Measurements from ENCODE around the gene CXCL17.
A peak's percentile ranks its signal among the peaks of the same experiment; 100 is the strongest.
"Not testable (repeated sequence)": the region's sequence is repeated elsewhere in the genome, so short reads cannot be mapped to it uniquely, and the experiment has no call there.

The CXCL17 gene

DNA sequence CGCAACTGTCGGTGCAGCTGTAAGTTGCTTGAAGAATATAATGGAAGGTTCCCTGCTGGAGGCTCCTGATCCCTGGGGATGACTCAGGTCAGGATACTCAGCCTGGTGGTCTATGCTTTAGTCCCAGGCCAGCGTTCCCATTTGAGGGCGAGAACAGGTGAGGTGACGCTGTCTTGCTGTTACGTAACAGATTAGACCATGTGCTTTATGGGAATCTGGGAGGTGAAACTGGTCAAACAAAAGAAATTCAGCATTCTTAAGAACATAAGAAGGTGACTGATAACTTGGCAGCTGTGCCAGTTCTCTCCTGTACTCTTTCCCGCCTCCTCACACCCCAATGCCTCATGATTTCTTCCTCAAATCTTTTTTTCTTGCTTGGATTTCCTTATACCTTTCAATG, at the start of gene CXCL17:
CXCL17 (minus strand) TSS at position 114 of the 400 bp plus-strand sequence. CDS start 114 bp downstream, outside the sequence.
- DNase-seq, result no peak

DNA sequence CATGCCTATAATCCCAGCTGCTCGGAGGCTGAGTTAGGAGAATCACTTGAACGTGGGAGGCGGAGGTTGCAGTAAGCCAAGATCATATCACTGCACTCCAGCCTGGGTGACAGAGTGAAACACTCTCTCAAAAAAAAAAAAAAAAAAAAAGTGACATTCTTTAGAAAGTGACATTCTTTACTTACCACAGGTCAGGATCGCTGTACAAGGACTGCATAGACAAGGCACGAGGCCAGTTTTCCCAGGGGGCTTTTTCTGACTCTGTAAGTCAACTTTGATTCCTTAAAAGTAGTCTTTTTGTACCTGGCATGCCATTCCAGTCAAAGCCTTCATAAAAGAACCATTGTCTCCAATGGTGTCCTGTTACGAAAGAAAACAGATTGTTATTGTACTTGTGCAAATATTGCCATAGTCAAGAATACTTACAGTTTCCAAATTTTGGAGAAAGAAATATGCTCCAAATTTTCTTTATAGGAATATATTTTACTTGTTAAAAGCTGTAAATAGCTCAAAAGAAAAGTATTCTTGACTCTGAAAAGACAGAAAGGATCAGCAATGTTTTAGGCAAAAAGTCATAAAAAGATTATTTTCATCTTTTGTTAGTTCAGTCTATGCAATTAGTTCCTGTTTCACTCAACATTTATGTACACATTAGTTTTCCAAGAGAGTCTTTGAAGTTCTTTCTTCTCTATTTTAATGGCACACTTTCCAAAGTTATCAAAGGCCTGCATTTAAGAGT, 46.2 kb upstream of the CXCL17 start:
- DNase-seq, result no peak

- no peak for DNase-seq
Observed at GRCh38 chr19:42487798-42488178, 45.0 kb upstream of the CXCL17 start.

- DNase-seq, result no peak
Observed at GRCh38 chr19:42487032-42487797, 44.5 kb upstream of the CXCL17 start.

DNA sequence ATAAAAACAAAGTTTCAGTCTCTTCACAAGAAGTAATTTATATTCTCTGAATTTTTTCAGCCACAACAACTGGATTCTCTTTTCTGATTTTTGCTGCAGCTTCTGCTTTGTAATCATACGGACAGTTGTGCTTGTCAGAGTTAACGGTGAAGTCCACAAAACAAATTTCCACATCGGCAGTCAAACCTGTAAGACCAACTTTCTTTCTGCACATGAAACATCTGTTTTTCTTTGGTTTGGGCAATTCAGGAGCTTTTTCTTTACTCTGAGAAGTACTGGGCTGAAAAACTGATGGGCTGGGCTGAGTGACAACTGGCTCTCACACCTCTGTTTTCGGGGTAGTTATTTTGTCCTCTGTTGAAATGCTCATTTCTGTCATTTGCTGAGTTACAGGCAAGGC, 42.3 kb upstream of the CXCL17 start:
- DNase-seq, result not testable (repeated sequence)

- no peak for DNase-seq
Observed at GRCh38 chr19:42480335-42481095, 37.8 kb upstream of the CXCL17 start.

DNA sequence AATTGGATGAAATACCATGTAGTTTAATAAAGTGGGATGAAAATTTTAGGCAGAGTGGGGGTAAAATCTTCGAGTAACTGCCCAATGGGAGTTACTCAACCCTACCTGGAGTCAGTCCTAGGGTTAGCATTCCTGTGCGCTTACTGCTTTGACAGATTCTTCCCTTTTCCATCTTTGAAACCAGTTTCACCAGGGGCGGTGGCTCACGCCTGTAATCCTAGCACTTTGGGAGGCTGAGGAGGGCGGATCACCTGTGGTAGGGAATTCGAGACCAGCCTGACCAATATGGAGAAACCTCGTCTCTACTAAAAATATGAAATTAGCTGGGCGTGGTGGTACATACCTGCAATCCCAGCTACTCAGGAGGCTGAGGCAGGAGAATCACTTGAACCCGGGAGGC, 37.0 kb upstream of the CXCL17 start:
- no peak for DNase-seq

GRCh38 chr19:42478765-42479311, 36.1 kb upstream of the CXCL17 start:
- DNase-seq, result no peak

GRCh38 chr19:42477933-42478332, 35.2 kb upstream of the CXCL17 start:
- no peak for DNase-seq

DNA sequence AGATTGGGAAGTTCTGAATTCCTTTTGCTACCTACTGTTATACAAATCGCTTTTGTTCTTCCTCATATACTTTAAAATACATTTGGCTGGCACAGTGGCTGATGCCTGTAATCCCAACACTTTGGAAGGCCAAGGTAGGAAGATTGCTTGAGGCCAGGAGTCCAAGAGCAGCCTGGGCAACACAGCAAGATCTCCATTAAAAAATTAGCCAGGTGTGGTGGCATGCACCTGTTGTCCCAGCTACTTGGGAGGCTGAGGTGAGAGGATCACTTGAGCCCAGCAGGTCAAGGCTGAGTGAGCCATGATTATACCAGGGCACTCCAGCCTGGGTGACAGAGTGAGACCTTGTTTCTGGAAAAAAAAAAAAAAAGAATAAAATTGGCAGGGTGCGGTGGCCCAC, 34.4 kb upstream of the CXCL17 start:
- DNase-seq, result no peak

- no peak for DNase-seq
Observed at GRCh38 chr19:42475366-42475765, 32.6 kb upstream of the CXCL17 start.

GRCh38 chr19:42474743-42475142, 32.0 kb upstream of the CXCL17 start:
- peak in 4 of 58 donors; percentile 12 to 24 (median 18) for DNase-seq

- DNase-seq, result no peak
Observed at GRCh38 chr19:42473686-42474085, 30.9 kb upstream of the CXCL17 start.

DNA sequence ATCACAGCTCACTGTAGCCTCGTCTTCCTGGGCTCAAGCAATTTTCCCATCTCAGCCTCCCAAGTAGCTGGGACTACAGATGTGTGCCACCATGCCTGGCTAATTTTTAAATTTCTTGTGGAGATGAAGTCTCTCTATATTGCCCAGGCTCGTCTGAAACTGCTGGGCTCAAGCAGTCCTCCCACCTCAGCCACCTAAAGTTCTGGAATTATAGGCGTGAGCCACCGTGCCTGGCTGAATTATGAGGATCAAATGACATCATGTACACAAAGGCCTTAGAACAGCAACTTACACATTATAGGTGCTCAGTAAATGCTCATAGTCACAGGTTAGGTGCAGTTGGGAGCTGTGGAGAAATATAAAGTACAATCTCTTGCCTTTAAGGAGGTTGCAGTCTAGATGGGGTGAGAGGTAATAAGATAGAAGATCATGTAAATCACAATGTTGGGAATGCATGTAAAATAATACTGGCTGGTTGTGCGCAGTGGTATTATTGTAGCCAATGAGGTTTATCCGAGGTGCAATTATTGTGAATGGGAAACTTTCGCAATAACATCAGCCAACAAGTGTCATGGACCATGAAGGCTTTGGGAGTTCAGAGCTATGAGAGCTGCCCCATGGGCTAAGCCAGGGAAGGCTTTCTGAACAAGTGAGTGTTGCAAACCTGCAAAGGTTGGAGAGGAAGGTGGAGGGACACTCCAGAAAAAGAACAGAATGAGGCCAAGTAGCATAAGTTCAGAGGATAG, 29.8 kb upstream of the CXCL17 start:
- no peak for DNase-seq

DNA sequence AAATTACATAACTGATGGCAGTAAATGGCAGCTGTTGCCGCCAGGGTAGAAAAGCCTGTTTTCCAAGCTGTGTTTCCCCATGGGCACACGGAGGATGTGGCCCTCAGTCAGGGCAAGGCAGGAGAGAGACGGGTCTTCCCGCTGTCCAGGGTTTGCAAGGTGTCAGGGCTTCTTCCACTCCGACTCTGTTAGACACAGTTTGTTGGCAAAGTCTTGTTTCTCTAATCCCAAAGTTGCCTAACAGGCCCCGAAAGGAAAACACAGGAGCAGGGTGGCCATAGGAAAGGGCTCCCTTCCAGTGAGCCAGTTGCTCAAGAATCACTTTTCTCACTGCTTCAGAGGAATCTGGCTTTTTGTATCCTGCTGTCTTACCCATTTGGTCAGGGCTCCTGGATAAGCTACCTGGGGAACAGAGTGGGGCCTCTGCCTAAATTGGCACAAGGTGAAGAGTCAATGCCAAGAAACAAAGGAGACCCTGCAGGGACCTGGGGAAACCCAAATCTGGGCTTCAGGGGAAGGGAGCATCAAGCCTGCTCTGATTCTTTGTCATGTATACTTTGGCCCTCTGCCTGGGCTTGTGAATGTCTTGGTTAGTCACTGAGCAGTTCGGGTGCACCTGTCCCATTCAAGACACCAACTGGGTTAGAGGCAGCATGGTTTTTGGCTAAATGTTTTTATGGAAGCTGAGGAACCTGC, 29.0 kb upstream of the CXCL17 start:
- no peak for DNase-seq

DNA sequence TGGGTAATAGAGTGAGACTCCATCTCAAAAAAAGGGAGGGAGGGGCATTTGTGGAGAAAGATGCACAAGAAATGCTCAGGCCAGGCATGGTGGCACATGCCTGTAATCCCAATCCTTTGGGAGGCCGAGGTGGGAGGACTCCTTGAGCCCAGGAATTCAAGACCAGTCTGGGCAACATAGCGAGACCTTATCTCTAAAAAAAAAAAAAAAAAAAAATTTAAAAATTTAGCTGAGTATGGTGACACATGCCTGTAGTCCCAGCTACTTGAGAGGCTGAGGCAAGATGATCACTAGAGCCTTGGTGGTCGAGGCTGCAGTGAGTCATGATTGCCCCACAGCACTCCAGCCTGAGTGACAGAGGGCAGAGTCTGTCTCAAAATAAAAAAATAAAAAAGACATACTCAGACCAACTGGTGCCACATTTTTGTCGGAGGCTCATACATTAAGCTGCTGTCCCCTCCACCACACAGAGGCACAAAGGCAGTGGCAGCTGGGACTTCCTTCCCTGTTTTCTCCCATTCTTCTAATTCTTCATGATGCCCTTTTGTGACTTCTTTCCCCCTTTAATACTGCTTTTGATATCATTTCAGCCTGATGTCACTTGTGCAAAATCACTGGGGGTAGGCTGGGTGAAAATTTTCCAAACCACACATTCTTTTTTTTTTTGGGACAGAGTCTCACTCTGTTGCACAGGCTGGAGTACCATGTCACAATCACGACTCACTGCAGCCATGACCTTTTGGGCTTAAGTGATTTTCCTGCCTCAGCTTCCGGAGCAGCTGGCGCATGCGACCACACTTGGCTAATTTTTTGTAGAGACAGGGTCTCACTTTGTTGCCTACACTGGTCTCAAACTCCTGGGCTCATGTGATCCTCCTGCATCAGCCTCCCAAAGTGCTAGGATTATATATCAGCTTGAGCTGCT, 26.8 kb upstream of the CXCL17 start:
- no peak for DNase-seq

- DNase-seq, result no peak
Observed at GRCh38 chr19:42468273-42468796, 25.6 kb upstream of the CXCL17 start.

- peak in 2 of 58 donors; percentile 9 to 18 for DNase-seq
Observed at GRCh38 chr19:42467183-42467760, 24.5 kb upstream of the CXCL17 start.
